ENCODE data around the gene F3.

F3 gene

GRCh38 chr1:94541246-94542087 is at the start of gene F3:
Gene F3 (minus strand): TSS chr1:94541759. CDS start chr1:94541636, 123 bp downstream.
- FAIRE-seq: no peak
- DNase-seq (ENCODE audit: insufficient read length, low spot score): peak; percentile 35

GRCh38 chr1:94590203-94591137 is 48.9 kb upstream of the F3 start:
- FAIRE-seq (no peak), DNase-seq (ENCODE audit: insufficient read length, low spot score) (no peak)
- TF ChIP-seq CTCF (IDR thresholded peaks at IDR 0.05; ENCODE audit: insufficient read depth, missing control alignments): no peak

More at GRCh38 chr1:94541246-94542087, at the start of gene F3:
- no peak for TF ChIP-seq CTCF (IDR thresholded peaks at IDR 0.05; ENCODE audit: insufficient read depth, missing control alignments)

GRCh38 chr1:94589728-94590127 is 48.2 kb upstream of the F3 start:
- no peak for TF ChIP-seq CTCF (IDR thresholded peaks at IDR 0.05; ENCODE audit: insufficient read depth, missing control alignments)
- DNase-seq (ENCODE audit: insufficient read length, low spot score) (no peak), FAIRE-seq (no peak)

- TF ChIP-seq CTCF (IDR thresholded peaks at IDR 0.05; ENCODE audit: insufficient read depth, missing control alignments): no peak
- DNase-seq (ENCODE audit: insufficient read length, low spot score) (no peak), FAIRE-seq (no peak)
Observed at GRCh38 chr1:94582565-94582964, 41.0 kb upstream of the F3 start.

GRCh38 chr1:94580367-94581115 is 39.0 kb upstream of the F3 start:
- no peak for TF ChIP-seq CTCF (IDR thresholded peaks at IDR 0.05; ENCODE audit: insufficient read depth, missing control alignments)
- FAIRE-seq: no peak
- no peak for DNase-seq (ENCODE audit: insufficient read length, low spot score)

GRCh38 chr1:94579876-94580294 is 38.3 kb upstream of the F3 start:
- DNase-seq (ENCODE audit: insufficient read length, low spot score): no peak
- FAIRE-seq: no peak

More at GRCh38 chr1:94579876-94580294, 38.3 kb upstream of the F3 start:
- TF ChIP-seq CTCF (IDR thresholded peaks at IDR 0.05; ENCODE audit: insufficient read depth, missing control alignments): no peak

Measured in D721Med (cell line).